ENCODE data around the gene SLC10A7. TPM values are rescaled to one million over a fixed set of nuclear protein-coding genes. Genes with fewer than 3 reads are reported as not detected.
"Not testable (repeated sequence)": the region's sequence is repeated elsewhere in the genome, so short reads cannot be mapped to it uniquely, and the experiment has no call there.

Gene SLC10A7
- total and polyA plus RNA-seq, 7 experiments from 2014 or later: 7.9 to 26.8 (median 15.0) TPM

DNA sequence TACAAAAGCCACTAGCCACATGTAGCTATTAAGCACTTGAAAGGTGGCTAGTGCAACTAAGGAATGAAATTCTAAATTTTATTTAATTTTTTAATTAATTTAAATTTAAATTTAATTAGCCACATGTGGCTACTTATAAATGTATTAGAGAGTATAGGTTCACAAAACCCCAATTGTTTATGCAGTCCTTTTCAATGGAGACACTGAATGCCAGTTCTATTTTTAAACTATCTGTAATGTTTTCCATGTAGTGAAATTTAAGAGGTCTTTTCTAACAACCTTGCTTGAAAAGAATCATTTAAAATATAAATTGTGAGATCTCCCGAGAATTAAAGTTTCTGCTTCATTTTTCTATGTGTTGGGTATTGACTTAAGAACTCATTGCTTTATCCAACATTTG lies 154.4 kb downstream of the SLC10A7 start:
- ChIA-PET POLR2A (no interaction called here), CTCF (no interaction called here)
- ATAC-seq (no peak), DNase-seq (no peak)
- Mint-ChIP-seq H3K9me3 (peaks cover 2 to 22% (median 15%) of the 10 kb centered on the region in 11 donors), H3K36me3 (peaks cover 0 to 17% (median 10%) of the 10 kb centered on the region in 5 donors), H3K4me1 (peaks cover 0 to 40% (median 18%) of the 10 kb centered on the region in 7 donors), H3K27ac (no peak overlapping the region), H3K4me3 (no peak overlapping the region), H3K27me3 (no peaks in the 10 kb centered on the region)
- no peaks in the 10 kb centered on the region for H3K36me3 ChIP-seq (ENCODE audit: control insufficient read depth in 2 of 3, insufficient read depth in 3 of 3, low read length in 3 of 3)
- H3K27ac ChIP-seq (ENCODE audit: low read depth, low read length): no peak overlapping the region
- intact Hi-C loops (cut with micrococcal nuclease): no loop called here
- H3K4me3 ChIP-seq (ENCODE audit: low read length): no peak overlapping the region
- H3K27me3 ChIP-seq (ENCODE audit: control insufficient read depth in 2 of 2, insufficient read depth in 2 of 2, low read length in 2 of 2): no peaks in the 10 kb centered on the region
- no peaks in the 10 kb centered on the region for H3K4me1 ChIP-seq (ENCODE audit: control insufficient read depth in 2 of 2, insufficient read depth in 2 of 2, low read length in 2 of 2)
- H3K9me3 ChIP-seq (ENCODE audit: control insufficient read depth in 2 of 3, low read length in 3 of 3): peaks cover 0 to 6% (median 4%) of the 10 kb centered on the region in 3 experiments

GRCh38 chr4:146359771-146360170 lies 162.0 kb downstream of the SLC10A7 start:
- Histone ChIP-seq H3K4me1 (ENCODE audit: control insufficient read depth in 2 of 2, insufficient read depth in 2 of 2, low read length in 2 of 2) (no peaks in the 10 kb centered on the region), H3K4me3 (ENCODE audit: low read length) (no peak overlapping the region), H3K27me3 (ENCODE audit: control insufficient read depth in 2 of 2, insufficient read depth in 2 of 2, low read length in 2 of 2) (no peaks in the 10 kb centered on the region), H3K27ac (ENCODE audit: low read depth, low read length) (no peak overlapping the region), H3K36me3 (ENCODE audit: control insufficient read depth in 2 of 3, insufficient read depth in 3 of 3, low read length in 3 of 3) (peaks cover 0 to 5% (median 0%) of the 10 kb centered on the region in 3 experiments), H3K9me3 (ENCODE audit: control insufficient read depth in 2 of 3, low read length in 3 of 3) (peaks cover 0 to 11% (median 4%) of the 10 kb centered on the region in 3 experiments)
- Mint-ChIP-seq H3K4me1 (peaks cover 0 to 8% (median 0%) of the 10 kb centered on the region in 7 donors), H3K27ac (no peak overlapping the region), H3K9me3 (peaks cover 5 to 41% (median 22%) of the 10 kb centered on the region in 11 donors), H3K4me3 (no peak overlapping the region), H3K36me3 (peaks cover 6 to 51% (median 40%) of the 10 kb centered on the region in 5 donors), H3K27me3 (no peaks in the 10 kb centered on the region)
- no peak for DNase-seq
- ChIA-PET POLR2A (no interaction called here), CTCF (no interaction called here)
- intact Hi-C loops (cut with micrococcal nuclease): no loop called here
- no peak for ATAC-seq

- POLR2A ChIA-PET; H3K4me3 ChIP-seq (ENCODE audit: low read length): not testable (repeated sequence)
Observed at GRCh38 chr4:146350114-146350513, 171.6 kb downstream of the SLC10A7 start.

GRCh38 chr4:146349306-146349705 lies 172.4 kb downstream of the SLC10A7 start:
- intact Hi-C loops (cut with micrococcal nuclease): loop anchor here in 1 of 2 donors (10.0 kb wide), 2 partner anchors 1245 to 1515 kb away; no protein-coding TSS in a partner anchor
- ATAC-seq (no peak), DNase-seq (no peak)
- Mint-ChIP-seq H3K4me1 (peaks cover 5 to 12% (median 8%) of the 10 kb centered on the region in 7 donors), H3K4me3 (peak overlapping the region in 2 of 10 donors; percentile 30 to 43), H3K27me3 (no peaks in the 10 kb centered on the region), H3K27ac (peak overlapping the region in 1 of 9 donors; percentile 77), H3K9me3 (peaks cover 0 to 2% (median 0%) of the 10 kb centered on the region in 11 donors), H3K36me3 (peaks cover 0 to 7% (median 0%) of the 10 kb centered on the region in 5 donors)
- CTCF ChIA-PET: no interaction called here
- POLR2A ChIA-PET: no interaction called here
- Histone ChIP-seq H3K9me3 (ENCODE audit: control insufficient read depth in 2 of 3, low read length in 3 of 3) (no peaks in the 10 kb centered on the region), H3K36me3 (ENCODE audit: control insufficient read depth in 2 of 3, insufficient read depth in 3 of 3, low read length in 3 of 3) (no peaks in the 10 kb centered on the region), H3K4me1 (ENCODE audit: control insufficient read depth in 2 of 2, insufficient read depth in 2 of 2, low read length in 2 of 2) (no peaks in the 10 kb centered on the region), H3K27ac (ENCODE audit: low read depth, low read length) (no peak overlapping the region), H3K27me3 (ENCODE audit: control insufficient read depth in 2 of 2, insufficient read depth in 2 of 2, low read length in 2 of 2) (no peaks in the 10 kb centered on the region), H3K4me3 (ENCODE audit: low read length) (no peak overlapping the region)

More at GRCh38 chr4:146350114-146350513, 171.6 kb downstream of the SLC10A7 start:
- DNase-seq; H3K27me3 Mint-ChIP-seq; H3K36me3 Mint-ChIP-seq; H3K9me3 Mint-ChIP-seq; H3K4me1 ChIP-seq (ENCODE audit: control insufficient read depth in 2 of 2, insufficient read depth in 2 of 2, low read length in 2 of 2); ATAC-seq; H3K27me3 ChIP-seq (ENCODE audit: control insufficient read depth in 2 of 2, insufficient read depth in 2 of 2, low read length in 2 of 2); intact Hi-C loops (cut with micrococcal nuclease); H3K27ac ChIP-seq (ENCODE audit: low read depth, low read length); CTCF ChIA-PET; H3K27ac Mint-ChIP-seq; H3K36me3 ChIP-seq (ENCODE audit: control insufficient read depth in 2 of 3, insufficient read depth in 3 of 3, low read length in 3 of 3); H3K9me3 ChIP-seq (ENCODE audit: control insufficient read depth in 2 of 3, low read length in 3 of 3): not testable (repeated sequence)
- Mint-ChIP-seq H3K4me3 (peak overlapping the region in 1 of 10 donors; percentile 39), H3K4me1 (peaks cover 5 to 12% (median 8%) of the 10 kb centered on the region in 7 donors)

GRCh38 chr4:146347822-146348221 lies 173.9 kb downstream of the SLC10A7 start:
- ATAC-seq: no peak

GRCh38 chr4:146346276-146346675 lies 175.5 kb downstream of the SLC10A7 start:
- Histone ChIP-seq H3K27me3 (ENCODE audit: control insufficient read depth in 2 of 2, insufficient read depth in 2 of 2, low read length in 2 of 2) (no peaks in the 10 kb centered on the region), H3K27ac (ENCODE audit: low read depth, low read length) (no peak overlapping the region), H3K4me1 (ENCODE audit: control insufficient read depth in 2 of 2, insufficient read depth in 2 of 2, low read length in 2 of 2) (no peaks in the 10 kb centered on the region), H3K4me3 (ENCODE audit: low read length) (no peak overlapping the region), H3K36me3 (ENCODE audit: control insufficient read depth in 2 of 3, insufficient read depth in 3 of 3, low read length in 3 of 3) (no peaks in the 10 kb centered on the region), H3K9me3 (ENCODE audit: control insufficient read depth in 2 of 3, low read length in 3 of 3) (no peaks in the 10 kb centered on the region)
- ChIA-PET POLR2A (no interaction called here), CTCF (no interaction called here)
- intact Hi-C loops (cut with micrococcal nuclease): loop anchor here in 1 of 2 donors (10.0 kb wide), 2 partner anchors 1249 to 1519 kb away; no protein-coding TSS in a partner anchor
- no peak for DNase-seq
- Mint-ChIP-seq H3K9me3 (peaks cover 0 to 1% (median 0%) of the 10 kb centered on the region in 11 donors), H3K36me3 (peaks cover 0 to 7% (median 0%) of the 10 kb centered on the region in 5 donors), H3K27me3 (no peaks in the 10 kb centered on the region), H3K27ac (peak overlapping the region in 1 of 9 donors; percentile 37), H3K4me1 (peaks cover 5 to 16% (median 8%) of the 10 kb centered on the region in 7 donors), H3K4me3 (no peak overlapping the region)
- no peak for ATAC-seq

More at GRCh38 chr4:146347822-146348221, 173.9 kb downstream of the SLC10A7 start:
- H3K4me3 Mint-ChIP-seq: no peak overlapping the region
- no peaks in the 10 kb centered on the region for H3K27me3 Mint-ChIP-seq
- H3K27ac Mint-ChIP-seq: peak overlapping the region in 1 of 9 donors; percentile 54
- no peaks in the 10 kb centered on the region for H3K36me3 ChIP-seq (ENCODE audit: control insufficient read depth in 2 of 3, insufficient read depth in 3 of 3, low read length in 3 of 3)
- no peaks in the 10 kb centered on the region for H3K4me1 ChIP-seq (ENCODE audit: control insufficient read depth in 2 of 2, insufficient read depth in 2 of 2, low read length in 2 of 2)
- peaks cover 0 to 7% (median 0%) of the 10 kb centered on the region in 5 donors for H3K36me3 Mint-ChIP-seq
- ChIA-PET POLR2A (no interaction called here), CTCF (no interaction called here)
- peaks cover 0 to 2% (median 0%) of the 10 kb centered on the region in 11 donors for H3K9me3 Mint-ChIP-seq
- no peaks in the 10 kb centered on the region for H3K27me3 ChIP-seq (ENCODE audit: control insufficient read depth in 2 of 2, insufficient read depth in 2 of 2, low read length in 2 of 2)
- intact Hi-C loops (cut with micrococcal nuclease): loop anchor here in 1 of 2 donors (10.0 kb wide), 2 partner anchors 1247 to 1517 kb away; no protein-coding TSS in a partner anchor
- H3K4me1 Mint-ChIP-seq: peaks cover 5 to 16% (median 8%) of the 10 kb centered on the region in 7 donors
- H3K27ac ChIP-seq (ENCODE audit: low read depth, low read length): no peak overlapping the region
- no peaks in the 10 kb centered on the region for H3K9me3 ChIP-seq (ENCODE audit: control insufficient read depth in 2 of 3, low read length in 3 of 3)
- DNase-seq: no peak
- no peak overlapping the region for H3K4me3 ChIP-seq (ENCODE audit: low read length)

GRCh38 chr4:146343776-146344175 lies 178.0 kb downstream of the SLC10A7 start:
- H3K9me3 ChIP-seq (ENCODE audit: control insufficient read depth in 2 of 3, low read length in 3 of 3): no peaks in the 10 kb centered on the region
- no peaks in the 10 kb centered on the region for H3K36me3 Mint-ChIP-seq
- CTCF ChIA-PET: interaction anchor here (1.2 to 5.9 kb wide), 2 partner anchors 753 to 757 kb away, joined by 4 to 27 read pairs; no protein-coding TSS in a partner anchor
- H3K27me3 ChIP-seq (ENCODE audit: control insufficient read depth in 2 of 2, insufficient read depth in 2 of 2, low read length in 2 of 2): no peaks in the 10 kb centered on the region
- H3K9me3 Mint-ChIP-seq: no peaks in the 10 kb centered on the region
- no peak overlapping the region for H3K27ac ChIP-seq (ENCODE audit: low read depth, low read length)
- DNase-seq (no peak), ATAC-seq (no peak)
- POLR2A ChIA-PET: no interaction called here
- intact Hi-C loops (cut with micrococcal nuclease): loop anchor here (1.0 to 10.0 kb wide), 7 partner anchors 177 to 1521 kb away; partner anchors contain the start of genes SLC10A7 (in 2 of the 2) and POU4F2 (in 1 of the 2)
- H3K4me1 ChIP-seq (ENCODE audit: control insufficient read depth in 2 of 2, insufficient read depth in 2 of 2, low read length in 2 of 2): no peaks in the 10 kb centered on the region
- H3K4me1 Mint-ChIP-seq: peaks cover 0 to 12% (median 5%) of the 10 kb centered on the region in 7 donors
- H3K4me3 ChIP-seq (ENCODE audit: low read length): no peak overlapping the region
- no peak overlapping the region for H3K27ac Mint-ChIP-seq
- H3K27me3 Mint-ChIP-seq: no peaks in the 10 kb centered on the region
- no peak overlapping the region for H3K4me3 Mint-ChIP-seq
- no peaks in the 10 kb centered on the region for H3K36me3 ChIP-seq (ENCODE audit: control insufficient read depth in 2 of 3, insufficient read depth in 3 of 3, low read length in 3 of 3)

Data from naive thymus-derived CD4-positive, alpha-beta T cell (primary cell).